WERI-Rb-1 (cell line): ENCODE results near the gene E2F4.

Source experiments
- DNase-seq: peaks from one replicate; pipeline ENCODE4 v3.0.0-alpha.2; 2020
- H3K27ac ChIP-seq: fragments of 250-450 bp; sonication (Bioruptor Pico); 2 replicates; pipeline ENCODE4 v1.5.1; 2020; ENCODE audit warnings: mild to moderate bottlenecking, moderate library complexity
- H3K27me3 ChIP-seq: fragments of 250-450 bp; sonication (Bioruptor Pico); 2 replicates; pipeline ENCODE4 v1.5.1; 2021; ENCODE audit warnings: mild to moderate bottlenecking, low read depth, moderate library complexity; ENCODE audit not compliant: insufficient read depth, severe bottlenecking
- H3K36me3 ChIP-seq: fragments of 250-450 bp; sonication (Bioruptor Pico); 2 replicates; pipeline ENCODE4 v1.5.1; 2020; ENCODE audit warnings: mild to moderate bottlenecking, moderate library complexity
- H3K4me3 ChIP-seq: 2 replicates; pipeline ENCODE4 v1.5.1; 2011; ENCODE audit warnings: low read depth, mild to moderate bottlenecking, control low read depth, low read length
- H3K9me3 ChIP-seq: fragments of 250-450 bp; sonication (Bioruptor Pico); 2 replicates; pipeline ENCODE4 v1.5.1; 2021; ENCODE audit warnings: mild to moderate bottlenecking, moderate library complexity; ENCODE audit not compliant: severe bottlenecking
- TF ChIP-seq, protein P1 (sequence below): IDR thresholded peaks from 2 replicates; pipeline ENCODE4 v1.5.1; 2011; ENCODE audit warnings: low read depth, mild to moderate bottlenecking, control low read depth, inconsistent platforms, low read length

The E2F4 gene

DNA sequence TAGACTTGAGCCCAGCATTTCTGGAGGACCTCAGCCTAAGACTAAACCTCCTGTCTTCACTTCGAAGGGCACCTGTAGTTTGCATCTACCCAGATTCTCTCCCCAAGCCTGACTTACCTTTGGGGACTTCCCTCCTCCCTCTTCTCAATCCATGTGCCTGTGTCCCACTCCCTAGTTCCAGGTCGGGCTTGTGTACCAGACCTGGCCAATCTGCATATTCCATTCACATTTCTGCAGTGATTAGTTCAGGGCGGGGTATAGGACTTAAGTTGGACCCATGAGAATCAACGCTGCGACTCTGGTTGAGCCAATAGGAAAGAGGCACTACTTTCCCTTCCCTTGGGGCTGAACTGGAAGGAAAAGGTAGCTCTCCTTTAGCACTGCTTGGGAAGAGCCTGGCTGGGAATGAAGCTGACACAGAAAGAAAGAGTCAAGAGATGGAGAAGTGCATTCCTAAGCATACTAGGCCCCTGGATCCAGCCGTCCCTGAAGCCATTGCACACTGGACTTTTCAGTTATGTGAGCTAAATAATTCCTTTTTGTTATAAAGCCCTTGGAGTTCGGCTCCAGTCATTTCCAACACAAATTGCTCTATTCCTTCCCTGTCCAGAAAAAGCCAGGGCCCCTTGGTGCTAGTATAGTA lies 34.7 kb upstream of the E2F4 start:
- Histone ChIP-seq H3K9me3 (no peaks in the 10 kb centered on the region), H3K36me3 (no peaks in the 10 kb centered on the region), H3K4me3 (no peak overlapping the region), H3K27ac (no peak overlapping the region), H3K27me3 (peaks cover 6% of the 10 kb centered on the region)
- TF ChIP-seq, protein P1, sequence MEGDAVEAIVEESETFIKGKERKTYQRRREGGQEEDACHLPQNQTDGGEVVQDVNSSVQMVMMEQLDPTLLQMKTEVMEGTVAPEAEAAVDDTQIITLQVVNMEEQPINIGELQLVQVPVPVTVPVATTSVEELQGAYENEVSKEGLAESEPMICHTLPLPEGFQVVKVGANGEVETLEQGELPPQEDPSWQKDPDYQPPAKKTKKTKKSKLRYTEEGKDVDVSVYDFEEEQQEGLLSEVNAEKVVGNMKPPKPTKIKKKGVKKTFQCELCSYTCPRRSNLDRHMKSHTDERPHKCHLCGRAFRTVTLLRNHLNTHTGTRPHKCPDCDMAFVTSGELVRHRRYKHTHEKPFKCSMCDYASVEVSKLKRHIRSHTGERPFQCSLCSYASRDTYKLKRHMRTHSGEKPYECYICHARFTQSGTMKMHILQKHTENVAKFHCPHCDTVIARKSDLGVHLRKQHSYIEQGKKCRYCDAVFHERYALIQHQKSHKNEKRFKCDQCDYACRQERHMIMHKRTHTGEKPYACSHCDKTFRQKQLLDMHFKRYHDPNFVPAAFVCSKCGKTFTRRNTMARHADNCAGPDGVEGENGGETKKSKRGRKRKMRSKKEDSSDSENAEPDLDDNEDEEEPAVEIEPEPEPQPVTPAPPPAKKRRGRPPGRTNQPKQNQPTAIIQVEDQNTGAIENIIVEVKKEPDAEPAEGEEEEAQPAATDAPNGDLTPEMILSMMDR: no peak
- no peak for DNase-seq

DNA sequence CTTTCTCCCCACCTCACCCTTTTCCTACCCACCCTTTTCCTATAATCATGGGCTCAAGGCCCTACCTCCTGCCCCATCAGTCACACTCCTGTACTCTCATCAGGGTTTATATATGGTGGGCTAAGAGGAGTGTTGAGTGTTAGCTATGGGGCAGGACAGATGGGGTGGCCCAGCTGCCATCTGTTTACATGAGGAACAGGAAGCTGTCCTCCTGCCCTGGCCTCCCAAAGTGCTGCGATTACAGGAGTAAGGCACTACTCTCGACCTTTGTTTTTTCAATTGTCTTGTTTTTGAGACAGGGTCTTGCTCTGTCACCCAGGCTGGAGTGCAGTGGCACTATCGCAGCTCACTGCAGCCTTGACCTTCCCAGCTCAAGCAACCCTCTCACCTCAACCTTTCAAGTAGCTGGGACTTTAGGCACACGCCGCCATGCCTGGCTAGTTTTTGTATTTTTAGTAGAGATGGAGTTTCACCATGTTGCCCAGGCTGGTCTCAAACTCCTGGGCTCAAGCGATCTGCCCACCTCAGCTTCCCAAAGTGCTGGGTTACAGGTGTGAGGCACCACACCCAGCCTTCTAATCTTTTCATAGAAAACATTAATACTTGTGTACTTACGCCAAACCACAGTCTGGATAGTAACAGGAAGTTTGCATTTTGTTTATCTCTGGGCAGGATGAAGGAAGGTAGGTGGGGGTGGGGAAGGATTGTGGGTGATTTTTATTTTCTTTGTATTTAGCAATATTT lies 33.9 kb upstream of the E2F4 start:
- H3K36me3 ChIP-seq: no peaks in the 10 kb centered on the region
- H3K27me3 ChIP-seq: peaks cover 6% of the 10 kb centered on the region
- TF ChIP-seq, protein P1: no peak
- no peak overlapping the region for H3K27ac ChIP-seq
- H3K4me3 ChIP-seq: no peak overlapping the region
- no peaks in the 10 kb centered on the region for H3K9me3 ChIP-seq
- DNase-seq: no peak

- Histone ChIP-seq H3K36me3 (no peaks in the 10 kb centered on the region), H3K27ac (peak overlapping the region; percentile 68; the same call in 1 of the 2 replicates), H3K27me3 (peaks cover 6% of the 10 kb centered on the region), H3K4me3 (peak overlapping the region; percentile 80), H3K9me3 (no peaks in the 10 kb centered on the region)
- no peak for DNase-seq
- TF ChIP-seq, protein P1: no peak
These were observed 33.0 kb upstream of the E2F4 start for GRCh38 chr16:67158637-67159600.

DNA sequence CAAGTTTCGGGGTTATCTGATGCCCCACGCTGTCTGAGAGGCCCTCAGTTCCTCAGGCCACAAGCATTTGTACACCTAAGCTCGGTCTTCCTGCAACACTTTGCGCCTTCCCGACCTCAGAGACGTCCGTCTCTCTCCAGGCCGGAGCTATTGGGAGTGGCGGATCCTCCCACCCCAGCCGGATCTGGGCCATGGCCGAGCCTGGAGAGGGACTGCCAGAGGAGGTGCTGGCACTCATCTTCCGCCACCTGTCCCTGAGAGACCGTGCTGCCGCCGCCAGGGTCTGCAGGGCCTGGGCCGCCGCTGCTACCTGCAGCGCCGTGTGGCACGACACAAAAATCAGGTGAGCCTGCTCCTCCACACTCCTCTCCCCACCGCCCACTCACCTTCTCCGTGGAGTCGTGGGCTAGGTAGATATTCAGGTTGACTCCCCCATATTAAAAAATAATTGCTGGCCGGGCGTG lies 30.3 kb upstream of the E2F4 start:
- H3K36me3 ChIP-seq: no peaks in the 10 kb centered on the region
- no peak overlapping the region for H3K27ac ChIP-seq
- H3K9me3 ChIP-seq: no peaks in the 10 kb centered on the region
- no peak overlapping the region for H3K4me3 ChIP-seq
- TF ChIP-seq, protein P1: no peak
- no peak for DNase-seq
- no peaks in the 10 kb centered on the region for H3K27me3 ChIP-seq

DNA sequence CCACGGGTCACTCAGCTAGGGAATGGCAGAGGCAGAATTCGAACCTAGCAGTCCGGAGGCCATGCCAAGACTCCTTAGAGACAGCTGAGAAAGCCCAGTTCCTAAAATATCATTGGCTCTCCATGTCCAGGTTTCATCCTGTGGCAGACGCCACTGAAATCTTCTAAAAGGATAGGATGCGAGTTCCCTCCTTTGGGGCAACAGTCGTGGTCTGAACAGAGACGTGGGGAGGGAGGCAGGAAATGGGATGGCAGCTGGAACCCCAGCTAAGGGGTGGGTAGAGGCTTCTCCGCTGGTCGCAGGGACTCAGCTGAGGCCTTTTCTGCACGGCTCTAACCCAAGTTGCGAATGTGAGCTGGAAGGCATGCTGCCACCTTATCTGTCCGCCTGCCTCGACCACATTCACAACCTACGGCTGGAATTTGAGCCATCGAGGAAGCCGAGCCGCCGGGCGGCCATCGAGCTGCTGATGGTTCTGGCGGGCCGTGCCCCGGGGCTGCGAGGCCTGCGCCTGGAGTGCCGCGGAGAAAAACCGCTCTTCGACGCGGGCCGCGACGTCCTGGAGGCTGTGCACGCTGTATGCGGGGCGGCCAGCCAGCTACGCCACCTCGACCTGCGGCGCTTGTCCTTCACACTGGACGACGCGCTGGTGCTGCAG lies 29.3 kb upstream of the E2F4 start:
- no peak for DNase-seq
- TF ChIP-seq, protein P1: no peak
- Histone ChIP-seq H3K27ac (peak overlapping the region; percentile 92), H3K4me3 (no peak overlapping the region), H3K9me3 (no peaks in the 10 kb centered on the region), H3K27me3 (no peaks in the 10 kb centered on the region), H3K36me3 (no peaks in the 10 kb centered on the region)
